Stimulated activated naive B cell treated with anti-CD40 and anti-IgM and Interleukin-4, amounts not matched to agents 10 μg/mL and 1 μg/mL and 100 μg/mL, for 72 hours (primary cell): ENCODE results near the gene KCTD13.
"Not testable (repeated sequence)": the region's sequence is repeated elsewhere in the genome, so short reads cannot be mapped to it uniquely, and the experiment has no call there.

Source experiments
- ATAC-seq, 2 donors: fragments of 150-1000 bp; cut with Tn5 transposase; replicated peaks; 2 replicates each; pipeline ENCODE4 v1.10.0; 2021; ENCODE audit warnings: moderate library complexity in 1 of 2
- DNase-seq: peaks from one replicate; pipeline ENCODE4 v3.0.0; 2021
- H3K27ac Mint-ChIP-seq: one replicate; pipeline ENCODE4 v1.8.0; 2022; ENCODE audit warnings: mild to moderate bottlenecking, mixed read lengths
- H3K27me3 Mint-ChIP-seq, 2 donors: one replicate each; pipeline ENCODE4 v1.8.0; 2022; ENCODE audit warnings: mixed read lengths in 2 of 2
- H3K36me3 Mint-ChIP-seq, 2 donors: one replicate each; pipeline ENCODE4 v1.8.0; 2022; ENCODE audit warnings: mixed read lengths in 2 of 2, mild to moderate bottlenecking in 1 of 2
- H3K4me1 Mint-ChIP-seq, 2 donors: one replicate each; pipeline ENCODE4 v1.8.0; 2022; ENCODE audit warnings: mixed read lengths in 2 of 2, mild to moderate bottlenecking in 1 of 2
- H3K4me3 Mint-ChIP-seq, 2 donors: one replicate each; pipeline ENCODE4 v1.8.0; 2022; ENCODE audit warnings: mild to moderate bottlenecking in 2 of 2, mixed read lengths in 2 of 2, moderate library complexity in 1 of 2
- H3K9me3 Mint-ChIP-seq, 2 donors: one replicate each; pipeline ENCODE4 v1.8.0; 2022; ENCODE audit warnings: mixed read lengths in 2 of 2, mild to moderate bottlenecking in 1 of 2

Gene KCTD13

DNA sequence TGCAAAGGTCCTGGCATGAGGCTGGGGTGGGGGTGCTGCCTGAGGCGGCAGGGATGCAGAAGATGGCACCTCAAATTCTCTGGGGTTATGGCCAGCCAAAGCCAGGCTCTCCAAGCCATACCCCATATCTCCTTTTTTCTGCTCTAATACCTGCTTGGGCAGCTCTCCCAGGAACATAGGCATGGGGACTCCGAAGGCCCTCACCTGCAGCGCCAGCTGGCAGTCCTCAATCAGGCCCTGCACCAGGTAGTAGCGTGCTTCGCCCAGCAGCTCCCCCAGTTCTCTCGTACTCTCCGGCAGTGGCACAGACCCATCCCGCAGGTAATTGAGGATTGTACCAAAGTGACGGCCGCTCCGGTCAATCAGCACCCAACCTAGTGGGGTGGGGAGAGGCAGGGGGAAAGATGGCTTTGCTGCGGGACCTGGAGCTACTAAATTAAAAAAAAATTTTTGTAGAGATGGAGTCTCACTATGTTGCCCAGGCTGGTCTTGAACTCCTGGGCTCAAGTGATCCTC lies 3.0 kb downstream of the KCTD13 start:
- ATAC-seq (no peak), DNase-seq (no peak)
- H3K4me1 Mint-ChIP-seq, result peaks cover 29 to 60% of the 10 kb centered on the region in 2 donors
- peaks cover 24 to 34% of the 10 kb centered on the region in 2 donors for H3K36me3 Mint-ChIP-seq
- no peaks in the 10 kb centered on the region for H3K27me3 Mint-ChIP-seq
- H3K27ac Mint-ChIP-seq, result no peak overlapping the region
- no peak overlapping the region for H3K4me3 Mint-ChIP-seq
- H3K9me3 Mint-ChIP-seq, result no peaks in the 10 kb centered on the region

DNA sequence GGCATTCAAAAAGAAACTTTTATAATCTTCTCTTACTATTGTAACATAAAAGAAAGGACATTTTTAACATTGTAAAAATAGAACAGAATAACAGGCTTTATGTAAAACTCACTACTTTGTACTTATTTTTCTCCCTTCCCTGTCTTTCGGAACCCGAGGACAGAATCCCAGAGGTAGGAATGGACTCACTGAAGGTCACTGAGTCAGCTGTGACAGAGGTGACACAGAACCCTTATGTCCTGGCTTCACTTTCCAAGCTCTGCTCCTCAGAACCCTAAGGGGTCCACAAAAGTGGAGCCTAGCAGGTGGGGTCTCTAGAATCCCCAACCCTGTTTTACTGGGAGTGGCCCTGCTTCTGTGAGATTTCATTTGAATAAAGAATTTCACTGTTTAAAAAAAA lies 3.7 kb downstream of the KCTD13 start:
- H3K27ac Mint-ChIP-seq, result no peak overlapping the region
- peaks cover 24 to 55% of the 10 kb centered on the region in 2 donors for H3K4me1 Mint-ChIP-seq
- no peak overlapping the region for H3K4me3 Mint-ChIP-seq
- ATAC-seq, result no peak
- H3K27me3 Mint-ChIP-seq, result no peaks in the 10 kb centered on the region
- peaks cover 24 to 38% of the 10 kb centered on the region in 2 donors for H3K36me3 Mint-ChIP-seq
- H3K9me3 Mint-ChIP-seq, result no peaks in the 10 kb centered on the region
- no peak for DNase-seq

DNA sequence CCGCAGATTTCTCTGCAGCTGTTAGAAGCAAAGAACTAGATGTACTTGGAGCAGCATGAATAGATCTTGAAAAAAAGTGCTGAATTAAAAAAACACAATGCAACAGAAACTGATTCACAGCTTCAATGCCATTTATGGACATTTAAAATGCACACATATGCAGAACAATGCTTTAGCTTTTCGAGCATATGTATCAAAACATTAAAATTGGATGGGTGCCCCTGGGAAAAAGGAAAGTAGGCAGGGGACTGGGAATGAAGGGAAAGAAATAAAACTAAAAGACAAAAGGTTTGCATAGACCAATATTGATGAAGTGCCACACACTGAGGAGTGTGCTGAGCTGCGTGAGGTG lies 5.0 kb downstream of the KCTD13 start:
- ATAC-seq (no peak), DNase-seq (no peak)
- no peak overlapping the region for H3K4me3 Mint-ChIP-seq
- no peaks in the 10 kb centered on the region for H3K27me3 Mint-ChIP-seq
- peaks cover 14 to 46% of the 10 kb centered on the region in 2 donors for H3K4me1 Mint-ChIP-seq
- peaks cover 35 to 48% of the 10 kb centered on the region in 2 donors for H3K36me3 Mint-ChIP-seq
- H3K27ac Mint-ChIP-seq, result no peak overlapping the region
- H3K9me3 Mint-ChIP-seq, result no peaks in the 10 kb centered on the region

DNA sequence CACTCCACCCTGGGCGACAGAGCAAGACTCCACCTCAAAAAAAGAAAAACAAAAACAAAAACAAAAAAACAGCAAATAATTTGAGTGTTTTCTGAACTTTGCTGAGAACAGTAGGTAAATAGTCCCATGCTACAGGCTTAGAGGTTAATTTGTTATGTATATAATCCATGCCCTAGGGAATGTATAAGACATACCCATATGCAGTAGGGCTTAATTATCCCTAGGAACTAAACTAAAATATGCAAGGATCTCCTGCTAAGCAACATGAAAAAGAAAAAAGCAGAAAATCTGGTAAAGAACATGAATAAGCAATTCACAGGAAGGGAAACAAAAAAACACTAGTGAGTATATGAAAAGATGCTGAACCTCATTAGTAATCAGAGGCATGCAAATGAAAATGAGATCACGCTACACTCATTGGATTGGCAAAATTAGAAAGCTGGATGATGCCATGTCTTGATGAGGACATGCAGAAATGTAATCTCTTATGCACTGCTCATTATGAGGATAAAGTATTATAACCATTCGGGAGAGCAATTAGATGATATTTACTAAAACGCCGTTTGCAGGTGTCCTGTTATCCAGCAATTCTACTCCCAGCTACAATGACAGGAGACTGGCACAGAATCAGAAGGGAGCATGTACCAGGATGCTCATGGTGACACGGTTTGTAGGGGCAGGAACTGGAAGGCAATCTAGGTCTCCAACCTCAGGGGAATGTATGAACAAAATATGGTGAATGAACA lies 5.6 kb downstream of the KCTD13 start:
- Mint-ChIP-seq H3K27me3 (no peaks in the 10 kb centered on the region), H3K36me3 (peaks cover 38 to 51% of the 10 kb centered on the region in 2 donors)

DNA sequence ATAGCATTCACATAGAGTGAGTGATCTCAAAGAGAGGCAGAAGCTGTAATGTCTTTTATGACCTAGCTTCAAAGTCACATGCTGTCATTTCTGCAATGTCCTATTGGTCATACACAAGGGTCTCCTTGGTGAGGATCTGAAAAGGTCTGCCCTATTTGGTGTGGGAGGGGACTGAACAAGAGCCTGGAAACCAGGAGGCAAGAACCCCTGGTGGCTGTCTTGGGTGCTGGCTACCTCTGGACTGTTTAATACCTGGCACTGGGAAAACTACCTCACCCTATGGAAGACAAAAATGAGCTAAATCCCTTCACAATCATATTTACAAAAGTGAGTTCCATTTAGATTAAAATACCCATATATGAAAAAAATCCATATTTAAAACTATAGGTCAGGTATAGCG lies 9.0 kb downstream of the KCTD13 start:
- H3K36me3 Mint-ChIP-seq, result peaks cover 56 to 62% of the 10 kb centered on the region in 2 donors

More for the DNA sequence above, 5.6 kb downstream of the KCTD13 start:
- no peaks in the 10 kb centered on the region for H3K9me3 Mint-ChIP-seq
- no peak overlapping the region for H3K4me3 Mint-ChIP-seq
- peak overlapping the region; percentile 67 for H3K27ac Mint-ChIP-seq
- ATAC-seq, result no peak
- no peak for DNase-seq
- peaks cover 14 to 50% of the 10 kb centered on the region in 2 donors for H3K4me1 Mint-ChIP-seq

DNA sequence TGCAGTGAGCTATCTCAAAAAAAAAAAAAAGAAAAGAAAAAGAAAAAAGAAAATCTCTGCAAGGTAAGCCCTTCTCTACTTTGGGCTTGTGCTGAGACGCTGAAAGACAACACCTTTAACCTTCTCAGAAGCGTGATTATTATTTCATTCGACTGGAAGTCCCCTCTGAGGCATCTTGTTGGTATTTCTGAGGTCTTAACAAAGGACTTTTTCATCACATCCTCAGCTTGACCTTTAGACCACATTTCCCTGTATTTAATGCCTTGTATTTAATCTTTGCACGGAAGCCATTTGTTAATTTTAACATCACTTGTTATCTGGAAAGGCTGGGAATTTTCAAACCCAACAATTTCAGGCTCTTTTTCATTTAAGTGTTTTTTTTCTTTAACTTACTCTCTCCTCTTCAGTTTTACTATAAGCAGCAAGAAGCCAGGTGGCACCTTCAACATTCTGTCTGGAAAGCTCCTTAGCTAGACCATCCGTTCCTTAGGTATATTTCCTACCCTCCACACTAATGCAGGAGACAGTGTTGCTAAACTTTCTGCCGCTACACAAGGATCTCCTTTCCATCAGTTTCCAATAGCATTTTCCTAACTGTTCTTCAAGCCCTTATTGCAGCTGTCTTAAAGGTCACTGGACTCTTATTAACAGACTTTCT lies 10.3 kb downstream of the KCTD13 start:
- peaks cover 53 to 64% of the 10 kb centered on the region in 2 donors for H3K36me3 Mint-ChIP-seq
- ATAC-seq, result no peak
- no peaks in the 10 kb centered on the region for H3K27me3 Mint-ChIP-seq
- no peaks in the 10 kb centered on the region for H3K9me3 Mint-ChIP-seq
- peak overlapping the region; percentile 56 for H3K27ac Mint-ChIP-seq
- no peak overlapping the region for H3K4me3 Mint-ChIP-seq
- no peak for DNase-seq
- H3K4me1 Mint-ChIP-seq, result peaks cover 5 to 19% of the 10 kb centered on the region in 2 donors

More for the DNA sequence above, 9.0 kb downstream of the KCTD13 start:
- H3K4me3 Mint-ChIP-seq, result no peak overlapping the region
- peaks cover 10 to 21% of the 10 kb centered on the region in 2 donors for H3K4me1 Mint-ChIP-seq
- ATAC-seq (peak in 1 of 2 donors; percentile 34), DNase-seq (no peak)
- H3K27me3 Mint-ChIP-seq, result no peaks in the 10 kb centered on the region
- H3K9me3 Mint-ChIP-seq, result no peaks in the 10 kb centered on the region
- no peak overlapping the region for H3K27ac Mint-ChIP-seq

DNA sequence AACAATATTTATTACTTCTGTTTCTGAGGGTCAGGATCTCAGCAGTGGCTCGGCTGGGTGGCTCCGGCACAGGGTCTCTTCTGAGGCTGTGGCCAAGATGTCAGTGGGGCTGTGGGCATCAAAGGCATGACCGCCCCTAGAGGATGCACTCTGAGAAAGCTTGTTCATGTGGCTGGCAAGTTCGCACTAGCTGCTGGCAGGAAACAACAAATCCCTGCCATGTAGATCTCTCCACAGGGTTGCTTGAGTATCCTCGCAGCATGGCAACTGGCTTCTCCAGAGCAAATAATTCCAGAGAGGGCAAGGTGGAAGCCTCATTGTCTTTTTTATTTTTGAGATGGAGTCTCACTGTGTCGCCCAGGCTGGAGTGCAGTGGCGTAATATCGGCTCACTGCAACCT lies 12.5 kb downstream of the KCTD13 start:
- ATAC-seq (no peak), DNase-seq (no peak)
- H3K27ac Mint-ChIP-seq, result no peak overlapping the region
- H3K4me1 Mint-ChIP-seq, result peaks cover 4 to 10% of the 10 kb centered on the region in 2 donors
- H3K4me3 Mint-ChIP-seq, result no peak overlapping the region
- no peaks in the 10 kb centered on the region for H3K9me3 Mint-ChIP-seq
- peaks cover 43 to 61% of the 10 kb centered on the region in 2 donors for H3K36me3 Mint-ChIP-seq
- no peaks in the 10 kb centered on the region for H3K27me3 Mint-ChIP-seq

DNA sequence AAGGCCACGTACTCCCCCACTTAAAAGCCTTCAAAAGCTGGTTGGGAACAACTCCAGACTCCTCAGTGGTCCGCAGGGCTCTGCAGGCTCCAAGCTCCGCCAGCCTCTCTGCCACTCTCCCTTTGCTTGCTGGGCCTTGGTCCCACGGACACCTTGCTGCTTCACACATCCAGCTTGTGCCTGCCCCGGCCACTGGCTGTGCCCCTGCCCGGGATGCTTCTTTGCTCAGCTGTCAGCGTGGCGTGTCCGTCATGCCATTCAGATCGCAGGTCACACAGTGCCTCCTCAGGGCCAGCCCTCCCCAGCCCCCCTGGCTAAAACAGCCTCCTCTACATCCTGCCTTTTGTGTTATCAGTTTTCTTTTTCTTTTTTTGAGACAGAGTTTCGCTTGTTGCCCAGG lies 13.9 kb downstream of the KCTD13 start:
- H3K27me3 Mint-ChIP-seq, result no peaks in the 10 kb centered on the region
- no peak overlapping the region for H3K4me3 Mint-ChIP-seq
- ATAC-seq (no peak), DNase-seq (no peak)
- no peaks in the 10 kb centered on the region for H3K9me3 Mint-ChIP-seq
- peaks cover 48 to 65% of the 10 kb centered on the region in 2 donors for H3K36me3 Mint-ChIP-seq
- peaks cover 5 to 10% of the 10 kb centered on the region in 2 donors for H3K4me1 Mint-ChIP-seq
- H3K27ac Mint-ChIP-seq, result no peak overlapping the region

DNA sequence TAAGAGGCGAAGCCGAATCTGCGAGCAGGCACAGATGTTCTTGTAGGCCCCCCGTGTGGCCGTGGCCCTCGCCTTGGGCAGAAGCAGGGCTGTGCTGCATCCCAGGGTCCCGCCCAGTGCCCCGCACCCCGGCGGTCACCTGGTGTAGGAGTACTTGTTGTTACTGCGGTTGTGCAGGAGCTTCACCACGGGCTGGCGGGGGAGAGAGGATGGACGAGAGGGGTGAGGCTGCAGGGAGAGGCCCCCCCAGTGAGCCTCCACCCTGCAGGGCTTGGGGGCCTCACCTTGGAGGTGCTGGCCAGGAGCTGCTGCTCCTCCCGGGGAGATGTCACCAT lies 14.4 kb downstream of the KCTD13 start:
- ATAC-seq, result no peak

DNA sequence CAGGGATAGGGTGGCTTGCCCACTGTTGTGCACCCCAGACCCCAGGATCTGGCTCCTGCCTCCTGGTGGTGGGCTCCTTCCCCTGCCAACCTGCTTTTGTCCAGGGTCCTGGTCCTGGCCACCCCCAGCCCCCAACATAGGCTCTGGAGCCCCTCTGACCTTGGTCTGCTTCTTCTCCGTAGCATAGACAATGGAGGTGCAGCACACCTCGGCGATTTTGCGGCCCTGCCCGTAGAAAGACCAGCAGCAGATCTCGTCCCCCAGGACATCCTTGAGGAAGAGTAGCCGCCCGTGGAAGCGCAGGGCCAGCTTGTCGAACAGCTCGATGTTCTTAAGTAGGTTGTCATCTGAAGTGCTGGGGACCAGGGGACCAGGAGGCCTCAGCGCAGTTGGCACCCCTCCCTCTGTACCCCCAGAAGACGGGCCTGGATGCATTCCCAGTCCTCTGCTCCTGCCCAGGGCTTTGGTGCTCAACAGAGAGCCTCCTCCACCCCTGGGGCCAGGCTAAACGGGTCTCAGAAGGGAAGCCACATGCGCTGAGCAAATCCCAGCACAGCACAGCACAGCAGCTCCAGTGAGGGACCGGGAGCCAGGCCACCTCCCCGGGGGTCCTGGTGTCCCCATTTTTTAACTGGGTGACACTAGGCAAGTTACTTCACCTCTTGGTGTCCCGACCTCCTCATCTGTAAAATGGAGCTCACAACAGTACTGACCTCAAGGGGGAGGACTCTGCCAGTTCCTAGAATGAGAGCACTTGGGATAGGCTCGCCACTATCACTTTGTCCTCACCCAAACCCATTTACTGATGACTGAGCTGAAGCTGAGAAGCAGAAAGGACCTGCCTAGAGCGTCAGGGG lies 15.0 kb downstream of the KCTD13 start:
- no peaks in the 10 kb centered on the region for H3K27me3 Mint-ChIP-seq
- peaks cover 44 to 63% of the 10 kb centered on the region in 2 donors for H3K36me3 Mint-ChIP-seq
- ATAC-seq, result no peak
- H3K9me3 Mint-ChIP-seq, result no peaks in the 10 kb centered on the region
- H3K27ac Mint-ChIP-seq, result peak overlapping the region; percentile 25
- no peak overlapping the region for H3K4me3 Mint-ChIP-seq
- no peak for DNase-seq
- H3K4me1 Mint-ChIP-seq, result peaks cover 5 to 9% of the 10 kb centered on the region in 2 donors

More for the DNA sequence above, 14.4 kb downstream of the KCTD13 start:
- peaks cover 5 to 10% of the 10 kb centered on the region in 2 donors for H3K4me1 Mint-ChIP-seq
- H3K27ac Mint-ChIP-seq, result no peak overlapping the region
- no peak overlapping the region for H3K4me3 Mint-ChIP-seq
- DNase-seq, result no peak
- H3K9me3 Mint-ChIP-seq, result no peaks in the 10 kb centered on the region
- no peaks in the 10 kb centered on the region for H3K27me3 Mint-ChIP-seq
- peaks cover 45 to 63% of the 10 kb centered on the region in 2 donors for H3K36me3 Mint-ChIP-seq

DNA sequence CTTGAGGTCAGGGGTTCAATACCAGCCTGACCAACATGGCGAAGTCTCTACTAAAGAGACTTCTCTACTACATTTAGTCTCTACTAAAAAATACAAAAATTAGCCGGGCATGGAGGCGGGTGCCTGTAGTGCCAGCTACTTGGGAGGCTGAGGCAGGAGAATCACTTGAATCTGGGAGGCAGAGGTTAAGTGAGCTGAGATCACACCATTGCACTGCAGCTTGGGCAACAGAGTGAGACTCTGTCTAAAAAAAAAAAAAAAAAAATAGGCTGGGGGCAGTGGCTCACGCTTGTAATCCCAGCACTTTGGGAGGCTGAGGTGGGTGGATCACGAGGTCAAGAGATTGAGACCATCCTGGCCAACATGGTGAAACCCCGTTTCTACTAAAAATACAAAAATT lies 16.2 kb downstream of the KCTD13 start:
- H3K36me3 Mint-ChIP-seq, result peaks cover 33 to 53% of the 10 kb centered on the region in 2 donors
- not testable (repeated sequence) for H3K4me3 Mint-ChIP-seq, ATAC-seq, H3K27me3 Mint-ChIP-seq, H3K4me1 Mint-ChIP-seq, H3K27ac Mint-ChIP-seq, DNase-seq, H3K9me3 Mint-ChIP-seq

DNA sequence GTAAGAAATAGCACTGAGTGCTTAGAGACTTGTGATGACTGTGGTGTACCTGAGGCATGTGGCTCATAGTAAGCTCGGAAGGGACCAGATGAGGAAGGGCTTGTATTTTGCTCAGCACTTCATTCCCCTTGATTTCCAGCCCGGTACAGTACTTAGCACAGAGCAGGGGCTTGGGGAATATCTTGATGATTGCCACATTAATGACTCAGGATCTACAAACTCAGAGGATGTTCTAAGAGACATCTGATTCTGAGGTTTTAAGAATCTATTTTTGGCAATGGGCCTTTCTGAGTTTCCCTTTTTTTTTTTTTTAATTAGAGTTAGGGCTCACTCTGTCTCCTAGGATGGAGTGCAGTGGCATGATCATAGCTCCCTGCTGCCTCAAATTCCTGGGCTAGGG lies 16.6 kb downstream of the KCTD13 start:
- ATAC-seq, result no peak
- Mint-ChIP-seq H3K27me3 (no peaks in the 10 kb centered on the region), H3K4me1 (peaks cover 5% of the 10 kb centered on the region in 2 donors), H3K27ac (no peak overlapping the region), H3K36me3 (peaks cover 31 to 49% of the 10 kb centered on the region in 2 donors), H3K4me3 (no peak overlapping the region), H3K9me3 (no peaks in the 10 kb centered on the region)
- DNase-seq, result no peak

DNA sequence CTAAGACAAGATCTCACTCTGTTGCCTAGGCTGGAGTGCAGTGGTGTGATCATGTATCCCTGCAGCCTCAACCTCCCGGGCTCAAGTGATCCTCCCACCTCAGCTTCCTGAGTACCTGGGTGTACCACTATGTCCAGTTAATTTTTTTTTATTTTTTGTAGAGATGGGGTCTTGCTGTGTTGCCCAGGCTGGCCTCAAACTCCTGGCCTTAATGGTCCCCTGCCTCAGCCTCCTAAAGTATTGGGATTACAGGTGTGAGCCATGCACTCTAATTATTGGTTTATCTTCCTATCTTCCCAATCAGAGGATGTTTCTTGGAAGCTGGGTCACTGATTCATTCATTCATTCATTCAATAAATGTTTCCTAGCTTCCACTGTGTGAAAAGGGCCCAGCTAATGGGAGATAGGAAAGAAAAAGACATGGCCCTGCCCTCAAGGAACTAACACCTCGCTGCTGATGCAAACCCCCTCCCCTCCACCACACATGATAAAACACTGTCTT lies 17.3 kb downstream of the KCTD13 start:
- H3K27me3 Mint-ChIP-seq, result no peaks in the 10 kb centered on the region
- no peak overlapping the region for H3K4me3 Mint-ChIP-seq
- H3K9me3 Mint-ChIP-seq, result no peaks in the 10 kb centered on the region
- ATAC-seq, result no peak
- peaks cover 25 to 44% of the 10 kb centered on the region in 2 donors for H3K36me3 Mint-ChIP-seq
- no peak overlapping the region for H3K27ac Mint-ChIP-seq
- no peak for DNase-seq
- peaks cover 5% of the 10 kb centered on the region in 2 donors for H3K4me1 Mint-ChIP-seq

DNA sequence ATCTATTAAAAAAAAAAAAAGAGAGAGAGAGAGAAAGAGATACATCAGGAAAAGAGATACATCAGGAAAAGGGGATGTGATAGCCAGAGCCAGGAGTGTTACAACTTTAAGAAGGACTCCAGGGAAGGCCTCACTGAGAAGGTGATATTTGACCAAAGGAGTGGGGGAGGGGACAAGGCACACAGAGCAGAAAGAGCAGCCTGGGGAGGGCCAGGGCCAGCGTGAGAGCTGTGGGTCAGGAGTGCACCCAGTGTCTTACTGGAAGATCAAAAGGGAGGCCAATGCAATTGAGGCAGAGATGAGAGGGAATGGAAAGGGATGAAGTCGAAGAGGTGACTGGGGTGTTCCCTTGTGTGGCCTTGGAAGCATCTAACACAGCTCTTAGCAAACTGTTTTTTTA lies 18.1 kb downstream of the KCTD13 start:
- ATAC-seq (no peak), DNase-seq (no peak)
- no peak overlapping the region for H3K27ac Mint-ChIP-seq
- no peaks in the 10 kb centered on the region for H3K9me3 Mint-ChIP-seq
- H3K36me3 Mint-ChIP-seq, result peaks cover 19 to 36% of the 10 kb centered on the region in 2 donors
- H3K27me3 Mint-ChIP-seq, result no peaks in the 10 kb centered on the region
- peaks cover 5 to 10% of the 10 kb centered on the region in 2 donors for H3K4me1 Mint-ChIP-seq
- H3K4me3 Mint-ChIP-seq, result no peak overlapping the region
